Measurements from ENCODE around the gene LCN10. TPM values are rescaled to one million over a fixed set of nuclear protein-coding genes. Genes with fewer than 3 reads are reported as not detected.
A peak's percentile ranks its signal among the peaks of the same experiment; 100 is the strongest.
"Not testable (repeated sequence)": the region's sequence is repeated elsewhere in the genome, so short reads cannot be mapped to it uniquely, and the experiment has no call there.

Gene LCN10
- total RNA-seq, 2 experiments from 2014 or later: not detected

GRCh38 chr9:136787690-136788400, 45.1 kb upstream of the LCN10 start:
- peak; percentile 83 for DNase-seq (ENCODE audit: low spot score)
- H2AFZ ChIP-seq (ENCODE audit: low read length): no peak overlapping the region
- no TSS peak for BruUV-seq (replicated peaks)
- H3K9me3 ChIP-seq (ENCODE audit: low read length): no peaks in the 10 kb centered on the region
- no peaks in the 10 kb centered on the region for H3K79me2 ChIP-seq (ENCODE audit: insufficient read depth, low read depth, low read length)
- H3K4me3 ChIP-seq (ENCODE audit: low read depth, low read length, poor library complexity, severe bottlenecking): no peak overlapping the region
- peaks cover 20% of the 10 kb centered on the region for H3K4me1 ChIP-seq (ENCODE audit: insufficient read depth, low read length, poor library complexity, severe bottlenecking)
- ChIA-PET POLR2A (no interaction called here), CTCF (ENCODE audit: unreplicated experiment) (no interaction called here)
- TF ChIP-seq, protein P1, sequence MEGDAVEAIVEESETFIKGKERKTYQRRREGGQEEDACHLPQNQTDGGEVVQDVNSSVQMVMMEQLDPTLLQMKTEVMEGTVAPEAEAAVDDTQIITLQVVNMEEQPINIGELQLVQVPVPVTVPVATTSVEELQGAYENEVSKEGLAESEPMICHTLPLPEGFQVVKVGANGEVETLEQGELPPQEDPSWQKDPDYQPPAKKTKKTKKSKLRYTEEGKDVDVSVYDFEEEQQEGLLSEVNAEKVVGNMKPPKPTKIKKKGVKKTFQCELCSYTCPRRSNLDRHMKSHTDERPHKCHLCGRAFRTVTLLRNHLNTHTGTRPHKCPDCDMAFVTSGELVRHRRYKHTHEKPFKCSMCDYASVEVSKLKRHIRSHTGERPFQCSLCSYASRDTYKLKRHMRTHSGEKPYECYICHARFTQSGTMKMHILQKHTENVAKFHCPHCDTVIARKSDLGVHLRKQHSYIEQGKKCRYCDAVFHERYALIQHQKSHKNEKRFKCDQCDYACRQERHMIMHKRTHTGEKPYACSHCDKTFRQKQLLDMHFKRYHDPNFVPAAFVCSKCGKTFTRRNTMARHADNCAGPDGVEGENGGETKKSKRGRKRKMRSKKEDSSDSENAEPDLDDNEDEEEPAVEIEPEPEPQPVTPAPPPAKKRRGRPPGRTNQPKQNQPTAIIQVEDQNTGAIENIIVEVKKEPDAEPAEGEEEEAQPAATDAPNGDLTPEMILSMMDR (conservative IDR thresholded peaks at IDR 0.05; ENCODE audit: low read length): peak; percentile 89
- TF ChIP-seq EZH2phosphoT487 (IDR thresholded peaks at IDR 0.05; ENCODE audit: borderline replicate concordance, low read depth, low read length): no peak
- H3K4me2 ChIP-seq (ENCODE audit: low read length): peak overlapping the region; percentile 40; the same call in 1 of the 2 replicates
- H3K9me2 ChIP-seq (ENCODE audit: insufficient read depth, low read length): no peaks in the 10 kb centered on the region
- no peak overlapping the region for H3K27ac ChIP-seq (ENCODE audit: low read depth, low read length, poor library complexity, severe bottlenecking)
- intact Hi-C loops (cut with micrococcal nuclease; ENCODE audit: unreplicated experiment): loop anchor here (1.0 to 5.0 kb wide), 2 partner anchors 99 to 247 kb away; partner anchors contain the start of gene TRAF2
- H4K20me1 ChIP-seq (ENCODE audit: insufficient read depth, low read length): no peaks in the 10 kb centered on the region
- H3K36me3 ChIP-seq (ENCODE audit: insufficient read depth, low read length): no peaks in the 10 kb centered on the region

DNA sequence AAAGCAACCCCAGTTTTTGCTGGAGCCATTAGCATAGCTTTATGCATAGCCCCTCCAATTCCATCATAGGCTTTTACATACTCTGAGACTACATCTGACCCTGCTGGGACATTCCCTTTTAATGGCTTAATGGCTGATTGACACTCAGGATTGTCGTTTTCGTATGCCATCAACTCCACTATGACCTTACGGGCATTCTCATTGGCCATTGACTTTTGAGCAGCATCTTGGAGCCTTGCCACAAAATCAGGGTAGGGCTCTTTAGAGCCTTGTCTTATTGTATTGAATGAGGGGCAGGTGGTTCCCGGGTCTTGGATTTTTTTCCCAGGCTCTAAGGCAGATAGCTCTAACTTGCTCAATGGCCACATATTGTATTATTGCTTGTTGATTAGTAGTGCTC, 44.2 kb upstream of the LCN10 start:
- intact Hi-C loops (cut with micrococcal nuclease; ENCODE audit: unreplicated experiment): loop anchor here (1.0 to 5.0 kb wide), 2 partner anchors 100 to 248 kb away; partner anchors contain the start of gene TRAF2
- H3K4me3 ChIP-seq (ENCODE audit: low read depth, low read length, poor library complexity, severe bottlenecking); H3K9me2 ChIP-seq (ENCODE audit: insufficient read depth, low read length); H3K79me2 ChIP-seq (ENCODE audit: insufficient read depth, low read depth, low read length); H3K9me3 ChIP-seq (ENCODE audit: low read length); H4K20me1 ChIP-seq (ENCODE audit: insufficient read depth, low read length); BruUV-seq (replicated peaks); H3K36me3 ChIP-seq (ENCODE audit: insufficient read depth, low read length); H3K4me2 ChIP-seq (ENCODE audit: low read length); H2AFZ ChIP-seq (ENCODE audit: low read length); DNase-seq (ENCODE audit: low spot score); H3K27ac ChIP-seq (ENCODE audit: low read depth, low read length, poor library complexity, severe bottlenecking): not testable (repeated sequence)
- peaks cover 15% of the 10 kb centered on the region for H3K4me1 ChIP-seq (ENCODE audit: insufficient read depth, low read length, poor library complexity, severe bottlenecking)
- ChIA-PET CTCF (ENCODE audit: unreplicated experiment) (interaction anchor here (0.5 kb wide), 1 partner anchor 191 kb away, joined by 3 read pairs; no protein-coding TSS in a partner anchor), POLR2A (interaction anchor here (0.5 to 0.6 kb wide), 2 partner anchors 92 to 846 kb away, joined by 3 read pairs; no protein-coding TSS in a partner anchor)

DNA sequence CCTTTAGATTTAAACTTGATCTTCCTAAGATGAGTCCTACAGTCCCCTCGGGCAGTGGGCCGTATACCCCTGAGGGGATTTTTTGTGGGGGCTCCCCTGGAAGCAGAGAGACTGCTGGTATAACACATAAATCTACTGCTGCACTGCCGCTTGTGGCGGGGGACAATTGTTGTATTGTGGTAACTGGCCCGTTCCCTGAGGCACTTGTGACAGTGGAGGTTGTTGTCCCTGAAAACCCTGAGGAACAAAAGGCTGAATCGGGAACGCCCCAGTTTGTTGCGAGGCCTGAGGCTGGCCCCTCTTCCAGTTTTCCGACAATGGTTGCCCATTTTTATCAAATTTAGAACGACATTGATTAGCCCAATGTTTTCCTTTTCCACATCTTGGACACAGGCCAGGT, 43.7 kb upstream of the LCN10 start:
- H4K20me1 ChIP-seq (ENCODE audit: insufficient read depth, low read length): no peaks in the 10 kb centered on the region
- H2AFZ ChIP-seq (ENCODE audit: low read length): no peak overlapping the region
- BruUV-seq (replicated peaks): no TSS peak
- H3K36me3 ChIP-seq (ENCODE audit: insufficient read depth, low read length): no peaks in the 10 kb centered on the region
- intact Hi-C loops (cut with micrococcal nuclease; ENCODE audit: unreplicated experiment): loop anchor here (5.0 kb wide), 1 partner anchor 101 kb away; the partner anchor contains the start of gene TRAF2
- no peak for DNase-seq (ENCODE audit: low spot score)
- TF ChIP-seq EZH2phosphoT487 (IDR thresholded peaks at IDR 0.05; ENCODE audit: borderline replicate concordance, low read depth, low read length): no peak
- H3K79me2 ChIP-seq (ENCODE audit: insufficient read depth, low read depth, low read length): no peaks in the 10 kb centered on the region
- CTCF ChIA-PET (ENCODE audit: unreplicated experiment): interaction anchor here (0.5 kb wide), 1 partner anchor 192 kb away, joined by 3 read pairs; no protein-coding TSS in a partner anchor
- H3K9me3 ChIP-seq (ENCODE audit: low read length): no peaks in the 10 kb centered on the region
- H3K4me2 ChIP-seq (ENCODE audit: low read length): no peak overlapping the region
- H3K27ac ChIP-seq (ENCODE audit: low read depth, low read length, poor library complexity, severe bottlenecking): no peak overlapping the region
- H3K4me1 ChIP-seq (ENCODE audit: insufficient read depth, low read length, poor library complexity, severe bottlenecking): peaks cover 12% of the 10 kb centered on the region
- H3K9me2 ChIP-seq (ENCODE audit: insufficient read depth, low read length): no peaks in the 10 kb centered on the region
- POLR2A ChIA-PET: interaction anchor here (0.5 kb wide), 1 partner anchor 847 kb away, joined by 3 read pairs; no protein-coding TSS in a partner anchor
- H3K4me3 ChIP-seq (ENCODE audit: low read depth, low read length, poor library complexity, severe bottlenecking): no peak overlapping the region

DNA sequence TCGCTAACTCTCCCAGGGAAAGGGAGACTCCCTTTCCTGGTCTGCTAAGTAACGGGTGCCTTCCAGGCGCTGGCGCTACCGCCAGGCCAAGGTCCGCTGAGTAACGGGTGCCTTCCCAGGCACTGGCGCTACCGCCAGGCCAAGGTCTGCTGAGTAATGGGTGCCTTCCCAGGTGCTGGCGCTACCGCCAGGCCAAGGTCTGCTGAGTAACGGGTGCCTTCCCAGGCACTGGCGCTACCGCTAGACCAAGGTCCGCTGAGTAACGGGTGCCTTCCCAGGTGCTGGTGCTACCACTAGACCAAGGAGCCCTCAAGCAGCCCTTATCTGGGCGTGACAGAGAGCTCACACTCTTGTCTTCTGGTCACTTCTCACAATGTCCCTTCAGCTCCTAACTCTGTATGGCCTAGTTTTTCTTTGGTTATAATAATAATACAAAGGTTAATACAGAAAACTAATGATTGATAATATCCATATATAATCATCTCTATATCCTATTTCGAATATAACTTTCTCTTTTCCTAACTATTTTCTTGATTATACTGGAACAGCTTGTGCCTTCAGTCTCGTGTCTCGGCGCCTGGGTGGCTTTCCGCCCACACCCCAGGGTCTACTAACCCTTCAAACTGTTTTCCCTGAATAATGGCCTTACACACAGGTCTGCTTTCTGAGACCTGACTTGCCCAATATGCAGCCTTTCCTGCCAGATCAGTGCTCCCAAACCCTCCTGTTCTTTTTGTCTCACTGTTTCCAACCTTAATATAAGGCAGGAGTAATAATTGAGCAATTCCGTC, 43.0 kb upstream of the LCN10 start:
- H3K79me2 ChIP-seq (ENCODE audit: insufficient read depth, low read depth, low read length); H3K27ac ChIP-seq (ENCODE audit: low read depth, low read length, poor library complexity, severe bottlenecking); DNase-seq (ENCODE audit: low spot score); CTCF ChIA-PET (ENCODE audit: unreplicated experiment); H4K20me1 ChIP-seq (ENCODE audit: insufficient read depth, low read length); H3K36me3 ChIP-seq (ENCODE audit: insufficient read depth, low read length); H3K4me2 ChIP-seq (ENCODE audit: low read length); H2AFZ ChIP-seq (ENCODE audit: low read length); H3K4me3 ChIP-seq (ENCODE audit: low read depth, low read length, poor library complexity, severe bottlenecking); BruUV-seq (replicated peaks); H3K9me3 ChIP-seq (ENCODE audit: low read length); H3K9me2 ChIP-seq (ENCODE audit: insufficient read depth, low read length): not testable (repeated sequence)
- intact Hi-C loops (cut with micrococcal nuclease; ENCODE audit: unreplicated experiment): loop anchor here (5.0 kb wide), 1 partner anchor 102 kb away; the partner anchor contains the start of gene TRAF2
- peaks cover 12% of the 10 kb centered on the region for H3K4me1 ChIP-seq (ENCODE audit: insufficient read depth, low read length, poor library complexity, severe bottlenecking)
- POLR2A ChIA-PET: interaction anchor here (0.5 kb wide), 1 partner anchor 137 kb away, joined by 7 read pairs; no protein-coding TSS in a partner anchor
